Panc1 (cell line): Measurements from ENCODE around the gene EHD3. TPM values are rescaled to one million over a fixed set of nuclear protein-coding genes. Genes with fewer than 3 reads are reported as not detected.

Experiments used
- ATAC-seq: fragments of 200-7000 bp; cut with Tn5 transposase; 2 replicates; pipeline ENCODE4 v1.9.1; 2020; ENCODE audit warnings: mild to moderate bottlenecking, moderate library complexity
- BruUV-seq: library from RNA; stranded (reverse); fragments of 400-500 nt; replicated peaks from 2 replicates; lab custom pipeline; 2021; lab: Mats Ljungman, UMichigan
- CTCF ChIA-PET: fragments of 300-600 bp; sonication (Branson Sonifier 250); formaldehyde crosslinking; loops from one replicate; lab custom pipeline; 2022; ENCODE audit warnings: antibody characterized with exemption; lab: Charles Lee
- POLR2A ChIA-PET: fragments of 300-600 bp; sonication (Branson Sonifier 250); formaldehyde crosslinking; loops from one replicate; lab custom pipeline; 2022; ENCODE audit warnings: antibody characterized with exemption; lab: Charles Lee
- DNase-seq: peaks from one replicate; pipeline ENCODE4 v3.0.0-alpha.2; 2010; ENCODE audit warnings: low read depth, low spot score
- H3K27ac ChIP-seq: 2 replicates; pipeline ENCODE4 v1.5.1; 2011; ENCODE audit warnings: mild to moderate bottlenecking, low read length, inconsistent platforms
- H3K27me3 ChIP-seq: fragments of 200-500 bp; sonication (Bioruptor generic); 2 replicates; pipeline ENCODE4 v1.6.0; 2014; ENCODE audit warnings: low read length, inconsistent platforms; ENCODE audit not compliant: control insufficient read depth, insufficient read depth
- H3K36me3 ChIP-seq: fragments of 200-500 bp; sonication (Bioruptor generic); 2 replicates; pipeline ENCODE4 v1.5.1; 2014; ENCODE audit warnings: inconsistent platforms, mild to moderate bottlenecking, low read length, moderate library complexity; ENCODE audit not compliant: control insufficient read depth, insufficient read depth
- H3K4me1 ChIP-seq: 2 replicates; pipeline ENCODE4 v1.5.1; 2011; ENCODE audit warnings: inconsistent platforms, mild to moderate bottlenecking, low read length, moderate library complexity; ENCODE audit not compliant: control insufficient read depth, insufficient read depth
- H3K4me3 ChIP-seq, 2 experiments: 2 replicates each; pipeline ENCODE4 v1.5.1; 2011 to 2012; ENCODE audit warnings: low read depth in 2 of 2, low read length in 2 of 2, mild to moderate bottlenecking in 2 of 2, inconsistent platforms in 1 of 2, moderate library complexity in 1 of 2
- H3K9me3 ChIP-seq: fragments of 200-500 bp; sonication (Bioruptor generic); 2 replicates; pipeline ENCODE4 v1.5.1; 2014; ENCODE audit warnings: low read depth, mild to moderate bottlenecking, inconsistent platforms, low read length, moderate library complexity; ENCODE audit not compliant: control insufficient read depth, insufficient read depth
- POLR2AphosphoS5 ChIP-seq: IDR thresholded peaks from 2 replicates; pipeline ENCODE4 v1.6.1; 2012; ENCODE audit warnings: mild to moderate bottlenecking, low read depth, low read length, moderate library complexity
- SIN3A ChIP-seq: IDR thresholded peaks from 2 replicates; pipeline ENCODE4 v1.6.1; 2012; ENCODE audit warnings: low read depth, mild to moderate bottlenecking, low read length, moderate library complexity, borderline replicate concordance; ENCODE audit not compliant: insufficient read depth
- TCF7L2 ChIP-seq: IDR thresholded peaks from 2 replicates; pipeline ENCODE4 v1.6.1; 2011; ENCODE audit warnings: mild to moderate bottlenecking, low read depth, low read length, inconsistent platforms
- in situ Hi-C: cut with HindIII; loops from 2 replicates; pipeline ENCODE4 v1.10.0; 2016; ENCODE audit warnings: low sequenced_read_pairs, low pct_unique_long_range_greater_than_20kb
- intact Hi-C: fragments of 100-400 bp; cut with micrococcal nuclease; formaldehyde crosslinking; loops from one replicate; pipeline ENCODE4 v1.10.0; 2022; ENCODE audit not compliant: unreplicated experiment
- total RNA-seq: library from RNA; stranded (reverse); gene quantifications from one replicate; pipeline ENCODE4 v1.2.1, GENCODE V29; 2021; ENCODE audit not compliant: unreplicated experiment
- TF ChIP-seq, protein P1 (sequence below): fragments of 450-650 bp; IDR thresholded peaks from 2 replicates; pipeline ENCODE4 v1.5.1; 2017; ENCODE audit warnings: mild to moderate bottlenecking
- TF ChIP-seq, protein P2 (sequence below), 2 experiments: IDR thresholded peaks; 2 replicates each; pipeline ENCODE4 v1.6.1; 2011 to 2012; ENCODE audit warnings: low read depth in 2 of 2, control low read depth in 1 of 2, low read length in 1 of 2, mild to moderate bottlenecking in 1 of 2, moderate library complexity in 1 of 2; ENCODE audit not compliant: insufficient read depth in 1 of 2

Gene EHD3
- total RNA-seq, 1 experiment from 2014 or later = 2.6 TPM

DNA sequence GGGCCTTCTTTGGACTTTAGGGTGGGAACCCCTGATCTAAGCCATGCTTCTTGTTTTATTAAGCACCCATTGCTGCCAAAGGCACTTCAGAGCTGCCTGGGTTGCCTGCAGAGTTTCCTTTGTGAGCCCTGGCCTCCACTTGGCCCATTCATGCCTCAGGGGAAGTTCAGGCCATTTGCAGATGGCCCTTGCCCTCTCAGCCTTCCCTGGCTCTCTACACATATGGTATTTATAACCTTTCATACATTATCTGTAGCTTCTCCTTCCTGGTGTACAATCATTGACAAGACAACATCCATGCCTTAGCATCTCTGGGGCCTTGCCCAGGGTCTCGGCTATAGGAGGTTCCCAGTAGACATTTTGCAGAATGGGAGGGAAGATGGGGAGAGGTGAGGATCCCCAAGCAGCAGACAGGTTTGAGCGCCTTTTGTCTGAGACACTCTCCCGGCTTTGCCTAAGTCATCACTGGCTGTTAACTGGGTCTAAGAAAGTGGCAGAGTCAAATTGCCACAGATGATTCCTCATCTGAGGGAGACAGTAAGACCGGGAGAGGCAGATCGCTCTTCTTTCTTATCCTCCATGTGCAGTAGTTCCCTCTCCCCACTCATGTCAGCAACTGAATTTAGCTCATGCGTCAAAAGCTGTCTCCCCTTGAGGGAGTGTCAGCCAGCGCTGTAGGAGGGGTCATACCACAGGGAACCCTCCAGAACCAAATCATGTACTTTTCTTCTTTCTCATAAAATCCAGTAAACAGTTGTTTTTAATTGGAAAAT lies 2.7 kb downstream of the EHD3 start:
- H3K27ac ChIP-seq = no peak overlapping the region
- in situ Hi-C loops (no loop called here), intact Hi-C loops (loop anchor here (10.0 kb wide), 1 partner anchor 288 kb away; no protein-coding TSS in a partner anchor)
- ATAC-seq = no peak
- ChIA-PET POLR2A (no interaction called here), CTCF (no interaction called here)
- TF ChIP-seq, protein P1, sequence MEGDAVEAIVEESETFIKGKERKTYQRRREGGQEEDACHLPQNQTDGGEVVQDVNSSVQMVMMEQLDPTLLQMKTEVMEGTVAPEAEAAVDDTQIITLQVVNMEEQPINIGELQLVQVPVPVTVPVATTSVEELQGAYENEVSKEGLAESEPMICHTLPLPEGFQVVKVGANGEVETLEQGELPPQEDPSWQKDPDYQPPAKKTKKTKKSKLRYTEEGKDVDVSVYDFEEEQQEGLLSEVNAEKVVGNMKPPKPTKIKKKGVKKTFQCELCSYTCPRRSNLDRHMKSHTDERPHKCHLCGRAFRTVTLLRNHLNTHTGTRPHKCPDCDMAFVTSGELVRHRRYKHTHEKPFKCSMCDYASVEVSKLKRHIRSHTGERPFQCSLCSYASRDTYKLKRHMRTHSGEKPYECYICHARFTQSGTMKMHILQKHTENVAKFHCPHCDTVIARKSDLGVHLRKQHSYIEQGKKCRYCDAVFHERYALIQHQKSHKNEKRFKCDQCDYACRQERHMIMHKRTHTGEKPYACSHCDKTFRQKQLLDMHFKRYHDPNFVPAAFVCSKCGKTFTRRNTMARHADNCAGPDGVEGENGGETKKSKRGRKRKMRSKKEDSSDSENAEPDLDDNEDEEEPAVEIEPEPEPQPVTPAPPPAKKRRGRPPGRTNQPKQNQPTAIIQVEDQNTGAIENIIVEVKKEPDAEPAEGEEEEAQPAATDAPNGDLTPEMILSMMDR = no peak
- no peak for TF ChIP-seq TCF7L2
- no peak for TF ChIP-seq SIN3A
- TF ChIP-seq POLR2AphosphoS5 = no peak
- TF ChIP-seq, protein P2, sequence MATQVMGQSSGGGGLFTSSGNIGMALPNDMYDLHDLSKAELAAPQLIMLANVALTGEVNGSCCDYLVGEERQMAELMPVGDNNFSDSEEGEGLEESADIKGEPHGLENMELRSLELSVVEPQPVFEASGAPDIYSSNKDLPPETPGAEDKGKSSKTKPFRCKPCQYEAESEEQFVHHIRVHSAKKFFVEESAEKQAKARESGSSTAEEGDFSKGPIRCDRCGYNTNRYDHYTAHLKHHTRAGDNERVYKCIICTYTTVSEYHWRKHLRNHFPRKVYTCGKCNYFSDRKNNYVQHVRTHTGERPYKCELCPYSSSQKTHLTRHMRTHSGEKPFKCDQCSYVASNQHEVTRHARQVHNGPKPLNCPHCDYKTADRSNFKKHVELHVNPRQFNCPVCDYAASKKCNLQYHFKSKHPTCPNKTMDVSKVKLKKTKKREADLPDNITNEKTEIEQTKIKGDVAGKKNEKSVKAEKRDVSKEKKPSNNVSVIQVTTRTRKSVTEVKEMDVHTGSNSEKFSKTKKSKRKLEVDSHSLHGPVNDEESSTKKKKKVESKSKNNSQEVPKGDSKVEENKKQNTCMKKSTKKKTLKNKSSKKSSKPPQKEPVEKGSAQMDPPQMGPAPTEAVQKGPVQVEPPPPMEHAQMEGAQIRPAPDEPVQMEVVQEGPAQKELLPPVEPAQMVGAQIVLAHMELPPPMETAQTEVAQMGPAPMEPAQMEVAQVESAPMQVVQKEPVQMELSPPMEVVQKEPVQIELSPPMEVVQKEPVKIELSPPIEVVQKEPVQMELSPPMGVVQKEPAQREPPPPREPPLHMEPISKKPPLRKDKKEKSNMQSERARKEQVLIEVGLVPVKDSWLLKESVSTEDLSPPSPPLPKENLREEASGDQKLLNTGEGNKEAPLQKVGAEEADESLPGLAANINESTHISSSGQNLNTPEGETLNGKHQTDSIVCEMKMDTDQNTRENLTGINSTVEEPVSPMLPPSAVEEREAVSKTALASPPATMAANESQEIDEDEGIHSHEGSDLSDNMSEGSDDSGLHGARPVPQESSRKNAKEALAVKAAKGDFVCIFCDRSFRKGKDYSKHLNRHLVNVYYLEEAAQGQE (IDR thresholded peaks at IDR 0.05; ENCODE audit: insufficient read depth in 1 of 2, low read depth in 2 of 2, low read length in 1 of 2) = no peak
- H3K4me3 ChIP-seq = no peak overlapping the region
- BruUV-seq = no TSS peak
- H3K9me3 ChIP-seq = no peaks in the 10 kb centered on the region
- no peaks in the 10 kb centered on the region for H3K36me3 ChIP-seq
- no peak for DNase-seq
- no peaks in the 10 kb centered on the region for H3K4me1 ChIP-seq
- H3K27me3 ChIP-seq = peaks cover 5% of the 10 kb centered on the region; the same call in 1 of the 2 replicates

DNA sequence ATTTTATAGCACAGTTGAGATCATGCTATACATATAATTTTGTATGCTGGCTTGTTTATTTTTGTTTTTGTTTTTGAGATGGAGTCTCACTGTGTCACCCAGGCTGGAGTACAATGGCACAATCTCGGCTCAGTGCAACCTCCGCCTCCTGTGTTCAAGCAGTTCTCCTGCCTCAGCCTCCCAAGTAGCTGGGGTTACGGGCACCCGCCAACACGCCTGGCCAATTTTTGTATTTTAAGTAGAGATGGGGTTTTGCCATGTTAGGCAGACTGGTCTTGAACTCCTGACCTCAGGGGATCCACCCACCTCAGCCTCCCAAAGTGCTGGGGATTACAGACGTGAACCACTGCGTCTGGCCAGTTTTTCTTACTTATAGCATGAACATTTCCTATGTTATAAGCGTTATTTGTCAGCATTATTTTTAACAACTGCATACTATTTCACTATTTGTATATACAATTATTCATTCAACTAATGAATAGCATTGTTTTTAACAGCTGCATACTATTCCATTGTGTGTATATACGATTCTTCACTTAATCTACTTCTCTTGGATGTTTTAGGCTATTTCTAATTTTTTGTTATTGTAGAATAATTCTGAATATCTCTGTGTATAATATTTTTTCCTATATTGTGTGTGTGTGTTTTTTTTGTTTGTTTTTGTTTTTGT lies 3.5 kb downstream of the EHD3 start:
- no peaks in the 10 kb centered on the region for H3K27me3 ChIP-seq
- ATAC-seq = no peak
- no peaks in the 10 kb centered on the region for H3K36me3 ChIP-seq
- no peaks in the 10 kb centered on the region for H3K4me1 ChIP-seq
- no peak overlapping the region for H3K27ac ChIP-seq
- POLR2A ChIA-PET = no interaction called here
- DNase-seq = no peak
- H3K4me3 ChIP-seq = no peak overlapping the region
- CTCF ChIA-PET = no interaction called here
- no TSS peak for BruUV-seq
- in situ Hi-C loops (no loop called here), intact Hi-C loops (loop anchor here (10.0 kb wide), 1 partner anchor 287 kb away; no protein-coding TSS in a partner anchor)
- TF ChIP-seq SIN3A (no peak), POLR2AphosphoS5 (no peak)
- TF ChIP-seq, protein P1 = no peak
- TF ChIP-seq, protein P2 (IDR thresholded peaks at IDR 0.05; ENCODE audit: insufficient read depth in 1 of 2, low read depth in 2 of 2, low read length in 1 of 2) = no peak
- H3K9me3 ChIP-seq = no peaks in the 10 kb centered on the region
